Activated CD4-positive, alpha-beta T cell treated with anti-CD3 and anti-CD28 coated beads, Interleukin-2, amount 10 ng/mL, durations not matched to agents 7 days and 5 days (primary cell): ENCODE data around the gene CSTPP1. TPM values are rescaled to one million over a fixed set of nuclear protein-coding genes. Genes with fewer than 3 reads are reported as not detected.

Experiments
- CTCF ChIA-PET: fragments of 350-600 bp; sonication (Branson Sonifier 250); formaldehyde crosslinking; loops from one replicate; lab custom pipeline; 2021; ENCODE audit warnings: antibody characterized with exemption; lab: Charles Lee
- POLR2A ChIA-PET: fragments of 350-600 bp; sonication (Branson Sonifier 250); formaldehyde crosslinking; loops from one replicate; lab custom pipeline; 2021; ENCODE audit warnings: antibody characterized with exemption; lab: Charles Lee
- DNase-seq: peaks from one replicate; pipeline ENCODE4 v3.0.0-alpha.2; 2020
- H3K27ac Mint-ChIP-seq: one replicate; pipeline ENCODE4 v1.8.0; 2021; ENCODE audit warnings: mild to moderate bottlenecking, moderate library complexity, mixed read lengths
- H3K27me3 Mint-ChIP-seq: one replicate; pipeline ENCODE4 v1.8.0; 2021; ENCODE audit warnings: mixed read lengths
- H3K36me3 Mint-ChIP-seq: one replicate; pipeline ENCODE4 v1.8.0; 2021; ENCODE audit warnings: low read depth, mixed read lengths
- H3K4me1 Mint-ChIP-seq: one replicate; pipeline ENCODE4 v1.8.0; 2021; ENCODE audit warnings: mixed read lengths
- H3K4me3 Mint-ChIP-seq: one replicate; pipeline ENCODE4 v1.8.0; 2021; ENCODE audit warnings: mild to moderate bottlenecking, moderate library complexity, mixed read lengths
- H3K9me3 Mint-ChIP-seq: one replicate; pipeline ENCODE4 v1.8.0; 2021; ENCODE audit warnings: mixed read lengths
- total RNA-seq, 2 experiments: library from RNA; stranded (reverse); gene quantifications; one replicate each; pipeline ENCODE4 v1.2.3, GENCODE V29; 2021

CSTPP1 gene
- total RNA-seq, 2 experiments from 2014 or later = 18.2 to 18.9 TPM

DNA sequence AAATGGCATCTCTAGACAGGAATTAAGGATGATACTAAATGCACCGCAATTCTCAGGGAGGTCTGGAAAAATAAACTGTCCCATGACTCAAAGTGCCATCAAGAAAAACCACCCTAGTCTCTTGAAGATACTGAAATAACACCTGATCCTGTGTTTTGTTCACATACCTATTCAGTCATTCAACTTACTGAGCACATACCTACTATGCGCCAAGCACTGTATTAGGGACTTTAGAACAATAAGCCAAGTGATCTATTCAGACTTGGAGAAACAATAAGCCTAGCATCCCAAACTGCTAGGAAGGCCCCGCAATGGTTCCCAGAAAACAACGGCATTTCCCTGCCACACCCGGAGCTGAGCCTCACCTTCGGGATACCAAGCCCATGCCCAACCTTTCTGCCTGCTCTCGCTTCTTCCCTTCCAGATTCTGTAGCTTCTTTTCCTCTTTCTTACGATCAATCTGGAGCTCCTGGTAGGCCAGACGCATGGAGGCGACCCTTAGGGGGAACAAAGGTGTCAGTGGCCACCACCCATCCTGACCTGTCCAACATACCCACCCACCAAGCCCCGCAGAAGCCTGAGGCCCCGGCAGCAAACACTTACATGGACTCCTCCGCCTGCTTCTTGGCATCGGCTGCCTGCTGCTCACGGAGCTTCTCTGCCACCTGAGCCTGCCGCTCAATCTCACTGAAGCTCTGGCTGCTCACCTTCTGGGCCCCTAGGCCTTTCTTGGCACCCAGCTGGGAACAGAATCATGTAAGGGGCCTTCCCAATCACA lies 234.7 kb downstream of the CSTPP1 start:
- POLR2A ChIA-PET = no interaction called here
- Mint-ChIP-seq H3K36me3 (peaks cover 48% of the 10 kb centered on the region), H3K27ac (peak overlapping the region; percentile 58), H3K9me3 (no peaks in the 10 kb centered on the region), H3K27me3 (no peaks in the 10 kb centered on the region), H3K4me1 (peaks cover 45% of the 10 kb centered on the region), H3K4me3 (no peak overlapping the region)
- DNase-seq = no peak
- CTCF ChIA-PET = interaction anchor here (1.1 to 2.0 kb wide), 5 partner anchors 14 to 92 kb away, joined by 3 to 5 read pairs (median 4); no protein-coding TSS in a partner anchor

DNA sequence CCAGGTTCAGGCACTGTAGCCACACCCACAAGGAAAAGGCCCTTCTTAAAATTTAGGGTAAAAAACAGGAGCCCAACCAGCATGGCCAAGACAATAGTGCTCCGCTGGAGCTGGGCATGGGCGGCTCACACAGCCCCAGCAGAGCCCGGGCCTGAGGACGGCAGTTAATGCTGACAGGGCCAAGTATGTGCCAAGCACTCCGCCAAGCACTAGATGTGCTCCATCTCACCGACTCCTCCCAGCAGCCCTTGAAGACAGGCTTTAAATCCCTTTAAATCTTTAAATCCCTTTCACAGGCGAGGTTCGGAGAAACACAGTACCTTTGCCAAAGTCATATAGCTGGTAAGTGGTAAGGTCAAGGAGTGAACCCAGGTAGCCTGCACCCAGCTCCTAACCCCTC lies 235.3 kb downstream of the CSTPP1 start:
- Mint-ChIP-seq H3K36me3 (peaks cover 46% of the 10 kb centered on the region), H3K27ac (peak overlapping the region; percentile 20), H3K4me1 (peaks cover 45% of the 10 kb centered on the region), H3K9me3 (no peaks in the 10 kb centered on the region), H3K27me3 (no peaks in the 10 kb centered on the region), H3K4me3 (no peak overlapping the region)
- CTCF ChIA-PET = interaction anchor here (0.6 to 2.0 kb wide), 9 partner anchors 9 to 91 kb away, joined by 3 to 8 read pairs (median 4); partner anchors contain the start of gene ACP2
- POLR2A ChIA-PET = no interaction called here
- DNase-seq = no peak

DNA sequence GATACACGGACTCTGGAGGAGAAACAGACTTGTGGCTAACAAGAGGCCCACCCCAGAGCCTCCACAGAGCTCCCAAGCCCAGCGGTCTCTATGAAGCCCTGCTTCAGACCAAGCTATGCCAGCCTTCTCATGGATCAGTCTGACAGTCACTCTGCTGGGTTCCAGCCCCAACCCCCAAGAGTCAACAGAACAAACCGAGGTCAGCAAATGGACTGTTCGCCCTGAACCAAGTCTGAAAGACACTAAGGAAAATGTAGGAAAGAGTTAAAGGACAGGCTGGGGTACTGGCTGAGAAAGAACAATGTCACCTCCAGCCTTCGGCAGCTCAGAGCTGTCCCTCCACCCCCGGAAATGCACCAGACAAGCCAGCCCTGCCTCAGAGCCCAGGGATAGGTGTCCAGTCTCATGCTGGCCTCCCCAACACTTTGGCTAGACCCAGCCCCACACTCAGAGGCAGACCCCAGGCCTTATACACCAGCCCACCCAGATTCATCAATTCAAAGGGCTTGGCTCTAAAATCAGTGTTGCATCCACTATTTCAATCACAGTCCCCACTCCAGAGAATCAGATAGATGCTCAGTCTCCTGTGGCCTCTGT lies 236.3 kb downstream of the CSTPP1 start:
- peaks cover 43% of the 10 kb centered on the region for H3K36me3 Mint-ChIP-seq
- CTCF ChIA-PET = interaction anchor here (0.8 to 2.0 kb wide), 7 partner anchors 8 to 90 kb away, joined by 3 to 8 read pairs (median 3); partner anchors contain the start of gene ACP2
- H3K27ac Mint-ChIP-seq = no peak overlapping the region
- peaks cover 52% of the 10 kb centered on the region for H3K4me1 Mint-ChIP-seq
- H3K9me3 Mint-ChIP-seq = no peaks in the 10 kb centered on the region
- no peak for DNase-seq
- POLR2A ChIA-PET = no interaction called here
- H3K4me3 Mint-ChIP-seq = no peak overlapping the region
- H3K27me3 Mint-ChIP-seq = no peaks in the 10 kb centered on the region

DNA sequence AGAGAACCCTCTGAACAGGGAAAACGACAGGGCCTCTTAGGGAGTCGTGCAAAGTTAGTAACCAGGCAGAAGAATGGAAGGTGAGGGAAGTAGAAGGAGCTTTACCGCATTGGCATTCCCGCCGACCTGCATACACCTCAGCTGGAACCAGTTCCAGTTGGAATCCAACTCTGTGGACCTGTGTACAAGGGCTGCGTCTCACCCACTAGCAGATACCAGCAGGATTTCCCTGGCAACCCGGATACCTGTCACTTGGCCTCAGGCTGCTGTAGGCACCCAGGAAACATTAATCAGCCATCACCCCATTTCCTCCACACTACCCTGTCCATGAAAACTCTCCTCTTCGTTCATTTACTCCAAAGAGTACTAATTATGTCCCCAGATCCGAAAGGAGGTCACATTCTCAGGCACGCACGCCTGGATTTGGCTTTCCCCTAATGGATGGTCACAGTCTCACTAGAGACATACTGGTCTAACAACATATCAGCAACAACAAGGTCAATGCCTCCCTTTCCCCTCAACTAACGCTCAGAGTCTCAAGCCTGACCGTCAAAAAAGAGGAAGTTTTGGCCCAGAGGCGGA lies 239.3 kb downstream of the CSTPP1 start:
- H3K36me3 Mint-ChIP-seq = peaks cover 35% of the 10 kb centered on the region
- H3K4me1 Mint-ChIP-seq = peaks cover 65% of the 10 kb centered on the region
- CTCF ChIA-PET = interaction anchor here (0.6 to 1.2 kb wide), 2 partner anchors 45 to 85 kb away, joined by 3 read pairs; no protein-coding TSS in a partner anchor
- H3K27me3 Mint-ChIP-seq = no peaks in the 10 kb centered on the region
- peak overlapping the region; percentile 100 for H3K27ac Mint-ChIP-seq
- POLR2A ChIA-PET = no interaction called here
- no peak for DNase-seq
- peak overlapping the region; percentile 92 for H3K4me3 Mint-ChIP-seq
- H3K9me3 Mint-ChIP-seq = no peaks in the 10 kb centered on the region

DNA sequence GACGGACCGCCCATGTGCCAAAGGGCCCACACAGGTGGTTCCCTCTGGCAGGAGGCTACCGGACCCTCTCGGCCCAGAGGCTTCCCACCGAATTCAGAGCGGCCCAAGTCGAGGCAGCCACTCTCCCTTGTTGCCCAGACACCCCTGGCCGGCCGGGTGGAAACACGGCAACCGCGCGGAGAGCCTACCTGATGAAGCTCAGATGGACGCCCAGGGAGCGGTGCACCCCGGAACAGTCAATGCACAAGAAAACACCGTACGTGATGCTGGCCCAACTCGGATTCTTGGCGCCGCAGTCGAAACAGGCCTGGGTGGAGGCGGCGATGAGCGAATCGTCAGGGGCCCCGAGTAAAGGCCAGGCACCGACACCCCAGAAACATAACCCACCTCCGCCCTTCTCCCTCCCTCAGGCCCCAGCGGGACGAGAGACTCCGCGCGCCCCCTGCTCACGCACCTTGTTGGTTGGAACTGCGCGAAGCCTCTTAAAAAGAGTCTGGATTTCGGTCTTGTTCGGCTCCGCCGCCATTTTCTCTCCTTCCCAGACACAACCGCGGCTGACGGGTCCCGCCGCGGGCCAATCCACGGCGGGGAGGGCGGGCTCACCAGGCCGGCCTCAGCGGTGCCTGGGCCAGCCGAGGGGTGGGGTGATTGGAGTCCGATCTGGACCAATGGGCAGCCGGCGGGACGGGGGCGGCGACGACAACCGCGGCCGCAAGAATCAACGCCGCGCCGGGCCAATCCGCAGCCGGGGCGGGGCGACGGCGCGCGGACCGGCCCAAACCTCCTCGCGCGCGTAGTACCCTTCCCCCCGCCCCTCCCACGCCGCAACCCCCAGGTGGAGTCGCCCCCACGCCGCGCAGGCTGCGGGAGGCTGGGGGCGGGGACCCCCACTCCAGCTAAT lies 240.0 kb downstream of the CSTPP1 start, which contains the start of gene ARFGAP2:
TSS of gene ARFGAP2 (minus strand) at position 552 of the 901 bp plus-strand sequence. CDS start at position 526, 26 bp downstream.
- Mint-ChIP-seq H3K4me3 (peak within 1 kb of the TSS; percentile 92), H3K4me1 (peaks cover 58% of the 10 kb centered on the region), H3K27me3 (no peaks in the 10 kb centered on the region), H3K36me3 (peaks cover 30% of the 10 kb centered on the region), H3K27ac (peak within 1 kb of the TSS; percentile 100), H3K9me3 (no peaks in the 10 kb centered on the region)
- ChIA-PET CTCF (interaction anchor here (0.7 to 3.9 kb wide), 6 partner anchors 11 to 228 kb away, joined by 3 to 18 read pairs (median 10); partner anchors contain the start of gene DDB2), POLR2A (no interaction called here)
- peak; percentile 97 for DNase-seq

DNA sequence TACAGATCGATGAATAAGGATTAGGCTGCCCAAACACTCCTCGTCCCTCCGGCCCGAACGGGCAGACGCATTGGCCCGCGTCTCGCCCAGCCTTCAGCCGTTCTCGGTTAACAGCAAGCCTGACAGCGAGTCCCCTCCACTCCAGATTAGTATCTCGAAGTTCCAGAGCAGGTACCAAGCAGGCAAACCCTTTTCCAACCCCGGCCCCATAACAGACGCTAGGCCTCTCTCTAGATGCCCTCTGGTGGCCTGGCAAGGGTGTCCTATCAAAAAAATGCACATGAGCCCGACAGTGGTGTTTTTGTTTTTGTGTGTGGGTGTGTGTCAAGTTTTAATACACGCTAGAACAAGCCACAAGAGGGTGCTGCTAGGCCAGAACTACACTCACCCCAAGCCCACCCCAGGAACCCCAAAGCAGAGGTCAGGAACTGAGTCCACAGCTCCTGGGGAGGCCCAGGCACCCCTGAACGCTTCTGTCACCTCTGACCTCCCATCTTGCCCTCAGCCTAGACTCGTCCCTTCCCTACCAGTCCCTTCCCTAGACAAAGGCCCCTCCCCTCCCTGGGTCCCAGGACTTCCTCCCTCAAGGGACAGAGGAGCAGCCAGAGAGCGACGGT lies 240.8 kb downstream of the CSTPP1 start:
- H3K36me3 Mint-ChIP-seq = peaks cover 25% of the 10 kb centered on the region
- H3K27me3 Mint-ChIP-seq = no peaks in the 10 kb centered on the region
- H3K4me1 Mint-ChIP-seq = peaks cover 53% of the 10 kb centered on the region
- H3K4me3 Mint-ChIP-seq = peak overlapping the region; percentile 92
- CTCF ChIA-PET = interaction anchor here (0.6 to 3.9 kb wide), 15 partner anchors 10 to 227 kb away, joined by 3 to 18 read pairs (median 5); partner anchors contain the start of genes ACP2 and DDB2
- POLR2A ChIA-PET = interaction anchor here (1.1 kb wide), 1 partner anchor 38 kb away, joined by 5 read pairs; the partner anchor contains the start of gene DDB2
- H3K9me3 Mint-ChIP-seq = no peaks in the 10 kb centered on the region
- H3K27ac Mint-ChIP-seq = peak overlapping the region; percentile 100
- DNase-seq = peak; percentile 85

DNA sequence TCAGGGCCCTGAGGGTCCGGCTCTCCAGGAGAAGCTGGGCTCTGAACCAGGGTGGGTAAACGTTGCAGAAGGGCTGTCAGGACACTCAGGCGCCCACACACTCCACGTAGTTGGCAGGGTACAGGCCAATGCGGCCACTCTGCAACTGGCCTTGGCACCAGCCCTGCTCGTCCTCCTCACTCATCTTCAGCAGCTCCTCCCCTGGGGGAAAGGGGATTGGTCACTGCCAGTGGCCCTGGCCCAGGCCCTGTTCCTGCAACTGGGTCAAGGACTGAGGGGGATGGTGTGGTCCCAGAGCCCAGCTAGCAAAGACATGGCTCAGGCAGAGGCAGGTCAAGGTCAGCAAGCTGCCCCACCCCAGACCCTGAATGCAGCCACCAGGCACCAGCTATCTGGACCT lies 241.3 kb downstream of the CSTPP1 start:
- peak overlapping the region; percentile 92 for H3K4me3 Mint-ChIP-seq
- H3K27me3 Mint-ChIP-seq = no peaks in the 10 kb centered on the region
- H3K27ac Mint-ChIP-seq = peak overlapping the region; percentile 100
- H3K4me1 Mint-ChIP-seq = peaks cover 49% of the 10 kb centered on the region
- CTCF ChIA-PET = interaction anchor here (0.6 to 3.9 kb wide), 15 partner anchors 10 to 145 kb away, joined by 3 to 18 read pairs (median 5); partner anchors contain the start of genes ACP2 and DDB2
- POLR2A ChIA-PET = interaction anchor here (1.1 kb wide), 1 partner anchor 37 kb away, joined by 5 read pairs; the partner anchor contains the start of gene DDB2
- H3K9me3 Mint-ChIP-seq = no peaks in the 10 kb centered on the region
- no peak for DNase-seq
- peaks cover 22% of the 10 kb centered on the region for H3K36me3 Mint-ChIP-seq

DNA sequence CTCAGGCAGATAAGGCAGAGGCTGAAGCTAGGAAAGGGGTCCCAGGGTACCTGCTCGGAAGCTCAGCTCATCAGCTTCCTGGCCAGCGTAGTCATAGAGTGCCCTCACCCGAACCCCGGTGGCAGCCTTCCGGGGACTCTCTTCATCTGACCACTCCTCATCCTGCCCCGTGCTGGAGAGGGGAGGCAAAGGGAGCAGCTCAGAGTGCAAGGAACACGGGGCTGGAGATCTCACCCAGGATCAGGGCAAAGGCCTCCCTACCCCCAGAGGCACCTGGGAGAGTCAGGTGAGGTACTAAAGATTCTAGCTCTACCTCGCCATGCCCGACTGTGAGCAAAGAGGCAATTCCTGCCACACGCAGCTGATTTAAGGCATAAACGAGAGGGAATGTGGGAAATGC lies 241.8 kb downstream of the CSTPP1 start:
- Mint-ChIP-seq H3K36me3 (peaks cover 18% of the 10 kb centered on the region), H3K9me3 (no peaks in the 10 kb centered on the region), H3K4me3 (no peak overlapping the region), H3K4me1 (peaks cover 45% of the 10 kb centered on the region), H3K27ac (peak overlapping the region; percentile 100), H3K27me3 (no peaks in the 10 kb centered on the region)
- POLR2A ChIA-PET = interaction anchor here (1.1 kb wide), 1 partner anchor 37 kb away, joined by 5 read pairs; the partner anchor contains the start of gene DDB2
- no peak for DNase-seq
- CTCF ChIA-PET = interaction anchor here (0.6 to 3.9 kb wide), 16 partner anchors 9 to 229 kb away, joined by 3 to 18 read pairs (median 5); partner anchors contain the start of genes ACP2 and DDB2

DNA sequence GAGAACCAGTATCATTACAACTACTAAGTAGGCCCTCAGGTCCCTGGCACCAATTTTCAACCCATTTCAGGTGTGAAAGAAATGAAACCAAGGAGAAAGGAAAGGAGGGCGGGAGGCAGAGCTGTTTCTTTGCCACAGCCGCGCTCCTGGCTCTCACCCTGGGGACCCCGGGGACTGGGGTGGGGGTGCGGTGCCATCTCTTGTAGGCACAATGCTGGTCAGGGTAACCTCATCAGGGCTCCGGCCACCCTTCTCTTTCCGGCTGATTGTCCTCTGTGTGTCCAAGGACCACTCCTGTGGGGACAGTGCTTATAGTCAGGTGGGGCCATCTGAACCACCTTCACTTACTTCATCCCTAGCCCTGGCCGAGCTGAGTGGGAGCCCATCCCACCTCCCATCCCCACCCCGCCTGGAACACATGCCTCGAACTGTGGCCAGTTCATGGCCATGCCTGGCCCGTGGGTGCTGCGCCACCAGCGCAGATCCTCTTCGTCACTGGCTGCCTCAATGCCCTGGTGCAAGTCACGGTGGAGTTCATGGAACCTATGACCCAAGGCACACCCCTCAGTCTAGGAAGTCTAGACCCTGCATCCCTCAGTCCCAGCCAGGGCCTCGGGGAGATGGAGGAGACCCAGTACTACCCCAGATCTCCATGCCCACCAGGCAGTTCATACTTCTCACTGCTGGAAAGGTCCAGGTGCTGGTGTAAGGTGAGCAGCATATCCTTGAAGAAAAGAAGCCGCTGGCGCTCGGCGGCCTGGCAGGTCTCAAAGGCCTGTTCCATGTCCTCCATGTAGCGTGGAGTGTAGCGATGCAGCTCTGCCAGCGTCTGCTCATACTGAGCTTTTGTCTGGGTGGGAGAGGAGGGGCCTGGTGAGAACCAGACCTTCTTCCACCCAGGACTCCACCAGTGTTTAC lies 242.4 kb downstream of the CSTPP1 start:
- Mint-ChIP-seq H3K9me3 (no peaks in the 10 kb centered on the region), H3K36me3 (peaks cover 11% of the 10 kb centered on the region), H3K27ac (peak overlapping the region; percentile 100), H3K4me3 (no peak overlapping the region), H3K4me1 (peaks cover 39% of the 10 kb centered on the region), H3K27me3 (no peaks in the 10 kb centered on the region)
- ChIA-PET CTCF (interaction anchor here (1.1 to 3.9 kb wide), 12 partner anchors 9 to 229 kb away, joined by 3 to 18 read pairs (median 5); partner anchors contain the start of genes ACP2 and DDB2), POLR2A (no interaction called here)
- DNase-seq = no peak

DNA sequence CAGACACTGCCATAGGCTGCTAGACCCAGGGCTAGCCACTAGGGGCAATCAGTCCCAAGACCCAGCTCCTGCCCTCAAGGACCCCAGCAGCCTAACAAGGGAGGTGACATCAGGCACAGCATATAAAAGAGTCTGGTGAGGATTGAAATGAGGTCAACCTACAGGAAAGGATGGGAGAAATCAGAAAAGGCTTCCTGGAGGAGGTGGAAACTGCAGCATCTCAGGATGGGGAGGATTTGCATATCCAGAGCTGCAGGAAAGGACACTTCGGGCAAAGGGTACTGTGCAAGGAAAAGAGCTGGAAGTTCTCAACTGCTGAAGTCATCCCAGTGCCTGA lies 243.1 kb downstream of the CSTPP1 start:
- Mint-ChIP-seq H3K4me1 (peaks cover 38% of the 10 kb centered on the region), H3K9me3 (no peaks in the 10 kb centered on the region), H3K36me3 (peaks cover 10% of the 10 kb centered on the region), H3K27ac (no peak overlapping the region), H3K4me3 (no peak overlapping the region), H3K27me3 (peaks cover under 1% of the 10 kb centered on the region)
- POLR2A ChIA-PET = interaction anchor here (0.6 kb wide), 1 partner anchor 14 kb away, joined by 3 read pairs; no protein-coding TSS in a partner anchor
- CTCF ChIA-PET = interaction anchor here (1.1 to 3.9 kb wide), 6 partner anchors 8 to 69 kb away, joined by 3 to 18 read pairs (median 7); partner anchors contain the start of genes ACP2 and DDB2
- peak; percentile 64 for DNase-seq
